Activated CD8-positive, alpha-beta T cell treated with anti-CD3 and anti-CD28 coated beads for 36 hours (primary cell): ENCODE results near the gene KLHL15. TPM values are rescaled to one million over a fixed set of nuclear protein-coding genes. Genes with fewer than 3 reads are reported as not detected.

ENCODE experiments used
- ATAC-seq: fragments of 200-7000 bp; cut with Tn5 transposase; one replicate; pipeline ENCODE4 v1.10.0; 2021; ENCODE audit warnings: mild to moderate bottlenecking, moderate library complexity
- CTCF ChIA-PET: fragments of 350-600 bp; sonication (Branson Sonifier 250); formaldehyde crosslinking; loops from one replicate; lab custom pipeline; 2021; ENCODE audit warnings: antibody characterized with exemption; lab: Charles Lee
- POLR2A ChIA-PET: fragments of 350-600 bp; sonication (Branson Sonifier 250); formaldehyde crosslinking; loops from one replicate; lab custom pipeline; 2021; ENCODE audit warnings: antibody characterized with exemption; lab: Charles Lee
- DNase-seq: peaks from one replicate; pipeline ENCODE4 v3.0.0-alpha.2; 2020
- H3K27ac Mint-ChIP-seq: one replicate; pipeline ENCODE4 v1.8.0; 2021; ENCODE audit warnings: mild to moderate bottlenecking, mixed read lengths
- H3K27me3 Mint-ChIP-seq: one replicate; pipeline ENCODE4 v1.8.0; 2021; ENCODE audit warnings: mixed read lengths
- H3K36me3 Mint-ChIP-seq: one replicate; pipeline ENCODE4 v1.8.0; 2021; ENCODE audit warnings: low read depth, mixed read lengths
- H3K4me1 Mint-ChIP-seq: one replicate; pipeline ENCODE4 v1.8.0; 2021; ENCODE audit warnings: low read depth, mixed read lengths
- H3K4me3 Mint-ChIP-seq: one replicate; pipeline ENCODE4 v1.8.0; 2021; ENCODE audit warnings: mild to moderate bottlenecking, moderate library complexity, mixed read lengths
- H3K9me3 Mint-ChIP-seq: one replicate; pipeline ENCODE4 v1.8.0; 2021; ENCODE audit warnings: mixed read lengths
- intact Hi-C: fragments of 100-400 bp; cut with micrococcal nuclease; formaldehyde crosslinking; loops from one replicate; pipeline ENCODE4 v1.10.0; 2022
- total RNA-seq, 2 experiments: library from RNA; stranded (reverse); gene quantifications; one replicate each; pipeline ENCODE4 v1.2.3, GENCODE V29; 2021
- TF ChIP-seq, protein P1 (sequence below): fragments of 200-600 bp; IDR thresholded peaks from one replicate; pipeline ENCODE4 v1.8.0; 2022; ENCODE audit warnings: antibody characterized with exemption, mild to moderate bottlenecking

KLHL15 gene
- total RNA-seq, 2 experiments from 2014 or later: 13.1 to 14.0 TPM

DNA sequence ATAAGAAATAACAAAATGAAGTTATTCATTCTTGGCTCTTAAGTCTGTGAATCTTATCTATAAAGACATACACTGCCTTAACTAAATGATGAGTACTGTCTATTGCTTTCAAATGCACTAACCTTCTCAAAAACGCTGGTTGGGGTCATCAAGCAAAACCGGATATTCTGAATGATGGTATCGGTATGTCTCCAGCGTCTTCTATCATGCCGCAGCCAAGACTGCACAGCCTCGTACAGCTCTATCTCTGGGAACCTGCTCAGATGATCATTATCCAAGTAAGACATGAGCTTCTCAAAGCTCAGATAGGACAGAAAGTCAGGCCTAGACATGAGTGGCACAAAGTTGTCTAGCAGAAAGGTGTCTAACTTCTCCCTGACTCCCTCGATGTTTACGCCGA lies 21.1 kb downstream of the KLHL15 start:
- Mint-ChIP-seq H3K27ac (no peak overlapping the region), H3K9me3 (no peaks in the 10 kb centered on the region), H3K36me3 (peaks cover 30% of the 10 kb centered on the region), H3K4me3 (no peak overlapping the region), H3K27me3 (no peaks in the 10 kb centered on the region), H3K4me1 (peaks cover 35% of the 10 kb centered on the region)
- intact Hi-C loops: no loop called here
- ATAC-seq (no peak), DNase-seq (no peak)
- ChIA-PET POLR2A (no interaction called here), CTCF (interaction anchor here (1.1 to 1.3 kb wide), 2 partner anchors 13 to 48 kb away, joined by 3 to 4 read pairs; no protein-coding TSS in a partner anchor)
- TF ChIP-seq, protein P1, sequence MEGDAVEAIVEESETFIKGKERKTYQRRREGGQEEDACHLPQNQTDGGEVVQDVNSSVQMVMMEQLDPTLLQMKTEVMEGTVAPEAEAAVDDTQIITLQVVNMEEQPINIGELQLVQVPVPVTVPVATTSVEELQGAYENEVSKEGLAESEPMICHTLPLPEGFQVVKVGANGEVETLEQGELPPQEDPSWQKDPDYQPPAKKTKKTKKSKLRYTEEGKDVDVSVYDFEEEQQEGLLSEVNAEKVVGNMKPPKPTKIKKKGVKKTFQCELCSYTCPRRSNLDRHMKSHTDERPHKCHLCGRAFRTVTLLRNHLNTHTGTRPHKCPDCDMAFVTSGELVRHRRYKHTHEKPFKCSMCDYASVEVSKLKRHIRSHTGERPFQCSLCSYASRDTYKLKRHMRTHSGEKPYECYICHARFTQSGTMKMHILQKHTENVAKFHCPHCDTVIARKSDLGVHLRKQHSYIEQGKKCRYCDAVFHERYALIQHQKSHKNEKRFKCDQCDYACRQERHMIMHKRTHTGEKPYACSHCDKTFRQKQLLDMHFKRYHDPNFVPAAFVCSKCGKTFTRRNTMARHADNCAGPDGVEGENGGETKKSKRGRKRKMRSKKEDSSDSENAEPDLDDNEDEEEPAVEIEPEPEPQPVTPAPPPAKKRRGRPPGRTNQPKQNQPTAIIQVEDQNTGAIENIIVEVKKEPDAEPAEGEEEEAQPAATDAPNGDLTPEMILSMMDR: no peak

DNA sequence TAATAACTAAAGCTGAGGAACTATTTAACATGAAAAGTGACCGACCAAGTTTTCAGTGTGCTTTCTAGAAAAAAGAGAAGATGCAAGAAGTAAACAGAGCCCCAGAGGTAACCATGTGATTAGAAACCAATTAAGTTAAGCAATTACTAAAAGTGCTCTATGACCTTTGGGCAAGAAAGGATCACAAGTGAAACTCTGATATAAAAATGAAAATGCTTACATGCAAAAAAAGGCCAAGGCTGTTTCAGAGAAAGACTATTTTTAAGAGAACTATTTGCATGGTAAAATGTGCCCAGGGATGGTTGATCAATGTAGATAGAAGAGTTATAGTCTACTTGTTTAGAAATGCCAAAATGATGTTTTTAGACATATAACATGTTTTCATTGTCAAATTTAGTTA lies 22.0 kb downstream of the KLHL15 start:
- H3K4me3 Mint-ChIP-seq: no peak overlapping the region
- TF ChIP-seq, protein P1: no peak
- no peaks in the 10 kb centered on the region for H3K27me3 Mint-ChIP-seq
- H3K27ac Mint-ChIP-seq: peak overlapping the region; percentile 69
- intact Hi-C loops: no loop called here
- no peak for ATAC-seq
- POLR2A ChIA-PET: no interaction called here
- peaks cover 26% of the 10 kb centered on the region for H3K4me1 Mint-ChIP-seq
- H3K9me3 Mint-ChIP-seq: no peaks in the 10 kb centered on the region
- CTCF ChIA-PET: interaction anchor here (1.3 kb wide), 1 partner anchor 49 kb away, joined by 3 read pairs; no protein-coding TSS in a partner anchor
- H3K36me3 Mint-ChIP-seq: peaks cover 29% of the 10 kb centered on the region
- no peak for DNase-seq

DNA sequence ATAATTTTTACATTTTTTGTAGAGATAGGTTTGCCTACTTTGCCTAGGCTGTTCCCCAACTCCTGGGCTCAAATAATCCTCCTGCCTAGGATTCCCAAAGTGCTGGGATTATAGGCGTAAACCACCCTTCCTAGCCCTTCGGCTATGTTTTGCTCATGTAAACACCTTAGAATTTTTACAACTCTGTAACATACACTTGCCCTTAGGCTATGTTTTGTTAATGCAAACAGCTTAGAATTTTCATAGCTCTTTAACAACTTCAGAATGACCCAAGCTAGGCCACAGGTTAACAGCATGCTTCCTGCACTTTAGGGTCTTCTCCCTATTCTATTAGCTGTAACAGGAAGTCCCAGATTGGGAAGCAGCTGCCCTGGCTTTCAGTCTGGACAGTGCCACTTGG lies 24.2 kb downstream of the KLHL15 start:
- Mint-ChIP-seq H3K36me3 (peaks cover 28% of the 10 kb centered on the region), H3K4me3 (no peak overlapping the region), H3K27me3 (no peaks in the 10 kb centered on the region), H3K9me3 (no peaks in the 10 kb centered on the region), H3K27ac (no peak overlapping the region), H3K4me1 (peaks cover 20% of the 10 kb centered on the region)
- no peak for ATAC-seq
- TF ChIP-seq, protein P1: no peak
- intact Hi-C loops: no loop called here
- ChIA-PET CTCF (interaction anchor here (0.9 kb wide), 1 partner anchor 95 kb away, joined by 4 read pairs; the partner anchor contains the start of genes APOO and CXorf58), POLR2A (no interaction called here)
- no peak for DNase-seq

DNA sequence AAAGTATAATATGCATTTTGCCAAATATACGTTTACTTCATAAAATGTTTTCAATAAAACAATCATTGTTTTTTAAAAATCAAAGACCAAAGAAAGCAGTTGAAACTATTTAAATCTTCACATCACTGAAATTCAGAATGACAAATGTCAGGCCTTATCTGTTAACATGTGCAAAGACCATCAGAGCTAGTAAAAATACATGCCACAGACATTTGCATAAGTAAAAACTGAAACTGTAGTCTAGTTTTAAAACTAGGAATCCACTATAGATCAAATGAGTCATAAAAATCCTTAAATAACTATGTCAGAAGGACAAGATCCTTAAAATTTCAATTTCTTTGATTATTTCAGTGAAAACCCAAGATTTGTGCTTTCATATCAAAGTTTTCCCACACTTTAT lies 24.8 kb downstream of the KLHL15 start:
- no peak overlapping the region for H3K4me3 Mint-ChIP-seq
- no peaks in the 10 kb centered on the region for H3K27me3 Mint-ChIP-seq
- TF ChIP-seq, protein P1: no peak
- no peak for ATAC-seq
- CTCF ChIA-PET: interaction anchor here (0.9 kb wide), 1 partner anchor 94 kb away, joined by 4 read pairs; the partner anchor contains the start of genes APOO and CXorf58
- POLR2A ChIA-PET: no interaction called here
- H3K4me1 Mint-ChIP-seq: peaks cover 20% of the 10 kb centered on the region
- no peak for DNase-seq
- intact Hi-C loops: no loop called here
- no peaks in the 10 kb centered on the region for H3K9me3 Mint-ChIP-seq
- no peak overlapping the region for H3K27ac Mint-ChIP-seq
- H3K36me3 Mint-ChIP-seq: peaks cover 28% of the 10 kb centered on the region

DNA sequence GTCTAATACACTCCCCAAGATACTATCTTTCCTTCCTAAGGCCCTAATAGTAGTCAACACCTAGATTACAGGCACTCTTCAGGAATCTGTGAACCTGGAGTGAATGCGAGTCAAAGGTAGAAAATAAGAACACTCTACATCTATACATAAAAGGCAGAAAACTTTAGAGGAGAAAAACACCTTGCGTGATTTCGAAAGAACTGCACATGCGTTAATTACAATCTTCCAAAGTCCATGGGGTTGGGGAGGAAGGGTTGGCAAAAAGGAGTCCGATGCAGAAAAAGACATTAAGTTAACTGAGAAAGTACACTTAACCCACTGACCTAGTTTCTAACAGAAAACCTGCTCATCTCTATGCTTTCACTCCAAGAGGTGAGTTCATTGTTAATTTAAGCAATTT lies 27.3 kb downstream of the KLHL15 start:
- peaks cover 19% of the 10 kb centered on the region for H3K36me3 Mint-ChIP-seq
- no peak for ATAC-seq
- H3K4me1 Mint-ChIP-seq: peaks cover 9% of the 10 kb centered on the region
- H3K27ac Mint-ChIP-seq: no peak overlapping the region
- intact Hi-C loops: no loop called here
- no peaks in the 10 kb centered on the region for H3K9me3 Mint-ChIP-seq
- H3K4me3 Mint-ChIP-seq: no peak overlapping the region
- ChIA-PET POLR2A (no interaction called here), CTCF (no interaction called here)
- TF ChIP-seq, protein P1: no peak
- DNase-seq: no peak
- H3K27me3 Mint-ChIP-seq: no peaks in the 10 kb centered on the region
